Measurements from ENCODE around the gene FOXK1. TPM values are rescaled to one million over a fixed set of nuclear protein-coding genes. Genes with fewer than 3 reads are reported as not detected.
"Not testable (repeated sequence)": the region's sequence is repeated elsewhere in the genome, so short reads cannot be mapped to it uniquely, and the experiment has no call there.

Gene FOXK1
- total RNA-seq, 1 experiment from 2014 or later: 17.4 TPM

DNA sequence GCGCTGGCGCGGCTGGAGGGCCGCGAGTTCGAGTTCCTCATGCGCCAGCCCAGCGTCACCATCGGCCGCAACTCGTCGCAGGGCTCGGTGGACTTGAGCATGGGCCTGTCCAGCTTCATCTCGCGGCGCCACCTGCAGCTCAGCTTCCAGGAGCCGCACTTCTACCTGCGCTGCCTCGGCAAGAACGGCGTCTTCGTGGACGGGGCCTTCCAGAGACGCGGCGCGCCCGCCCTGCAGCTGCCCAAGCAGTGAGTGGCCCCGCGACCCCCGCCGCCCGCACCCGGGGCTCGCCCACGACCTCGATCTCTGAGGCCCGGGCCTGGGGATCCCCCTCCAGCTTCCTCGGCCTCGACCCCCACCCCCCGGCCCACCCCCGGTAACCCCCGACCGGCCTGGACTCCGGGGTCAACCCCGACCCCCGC is 537 bp downstream of the FOXK1 start:
- Histone ChIP-seq H3K27ac (peak overlapping the region; percentile 65), H3K4me1 (replicated peaks) (peaks cover 24% of the 10 kb centered on the region), H3K9me3 (replicated peaks) (0 out of 2 replicates have a peak, but pooled peaks cover 2% of the 10 kb centered on the region), H3K27me3 (replicated peaks) (no peaks in the 10 kb centered on the region), H3K4me3 (peak overlapping the region; percentile 97), H3K36me3 (peaks cover 16% of the 10 kb centered on the region)
- peak; percentile 35 to 63 for DNase-seq (ENCODE audit: low read depth in 1 of 2, low spot score in 2 of 2)

DNA sequence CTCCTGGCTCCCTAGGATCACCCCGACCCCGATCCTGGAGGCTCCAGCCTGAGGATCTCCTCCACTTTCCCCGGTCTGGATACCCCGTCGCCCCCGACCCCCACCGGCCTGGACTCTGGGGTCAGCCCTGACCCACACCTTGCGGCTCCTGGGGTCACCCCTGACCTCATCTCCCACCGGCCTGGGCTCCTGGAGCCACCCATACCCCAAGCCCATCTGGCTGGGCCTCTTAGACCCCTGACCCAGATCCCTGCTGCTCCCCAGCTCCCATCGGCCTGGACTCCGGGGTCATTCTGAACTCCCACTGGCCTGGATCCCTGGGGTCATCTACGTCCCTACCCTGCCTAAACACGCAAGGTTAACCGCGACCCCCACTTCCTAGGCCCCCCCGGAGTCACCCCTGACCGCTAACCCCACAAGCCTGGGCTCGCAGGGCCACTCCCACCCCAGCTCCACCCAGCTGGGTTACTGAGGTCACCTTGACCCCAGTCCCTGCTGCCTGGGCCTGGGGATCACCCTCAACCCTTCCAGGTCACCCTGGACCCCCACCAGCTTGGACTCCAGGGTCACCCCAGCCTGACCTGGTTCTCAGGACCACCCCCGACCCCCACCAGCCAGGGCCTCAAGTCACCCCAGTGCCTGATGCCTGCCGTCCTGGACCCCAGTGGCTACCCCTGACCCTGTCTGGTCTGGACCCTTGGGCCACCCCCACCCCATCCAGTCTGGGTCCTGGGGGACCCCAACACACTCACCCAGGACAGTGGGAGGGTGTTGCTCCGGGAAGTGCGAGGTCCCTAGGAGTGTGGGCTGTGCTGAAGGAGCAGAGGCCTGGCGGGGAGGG is 1.2 kb downstream of the FOXK1 start:
- 0 out of 2 replicates have a peak, but pooled peaks cover 2% of the 10 kb centered on the region for H3K9me3 ChIP-seq (replicated peaks)
- peak overlapping the region; percentile 65 for H3K27ac ChIP-seq
- H3K4me3 ChIP-seq: peak overlapping the region; percentile 97
- no peaks in the 10 kb centered on the region for H3K27me3 ChIP-seq (replicated peaks)
- no peak for DNase-seq (ENCODE audit: low read depth in 1 of 2, low spot score in 2 of 2)
- peaks cover 24% of the 10 kb centered on the region for H3K4me1 ChIP-seq (replicated peaks)
- H3K36me3 ChIP-seq: peaks cover 16% of the 10 kb centered on the region

DNA sequence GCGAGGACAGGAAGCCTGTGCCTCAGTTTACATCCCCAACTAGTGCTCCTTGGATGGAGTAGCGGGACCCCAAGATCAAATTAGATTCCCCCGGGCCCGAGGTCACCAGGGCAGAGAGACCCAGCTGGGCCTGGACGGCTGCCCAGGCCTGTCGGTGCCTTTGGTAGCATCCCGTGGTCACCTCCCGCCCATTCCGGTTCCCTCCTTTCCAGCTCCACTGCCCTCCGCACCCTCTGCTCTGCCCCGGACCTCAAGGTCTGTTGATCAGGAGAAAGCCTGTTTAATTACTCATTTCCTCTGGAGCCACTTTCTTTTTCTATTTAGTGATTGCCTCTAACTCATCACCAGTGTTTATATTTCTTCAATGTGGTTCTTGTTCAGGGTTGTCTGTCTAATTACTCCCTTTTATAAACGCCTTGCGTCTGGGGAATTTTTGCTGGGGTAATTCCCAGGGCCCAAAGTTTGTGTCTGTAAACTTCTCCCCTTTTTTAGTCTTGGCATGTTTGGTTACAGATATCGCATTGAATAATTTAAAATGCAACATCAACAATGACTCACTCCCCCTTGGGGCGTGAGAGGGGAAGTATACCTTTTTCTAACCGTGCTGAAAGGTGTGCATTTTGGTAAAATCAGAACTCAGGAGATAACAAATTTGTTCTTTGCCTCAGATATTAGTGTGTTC is 1.9 kb downstream of the FOXK1 start:
- Histone ChIP-seq H3K4me1 (replicated peaks) (peaks cover 24% of the 10 kb centered on the region), H3K4me3 (peak overlapping the region; percentile 97), H3K27me3 (replicated peaks) (no peaks in the 10 kb centered on the region), H3K27ac (peak overlapping the region; percentile 65), H3K9me3 (replicated peaks) (0 out of 2 replicates have a peak, but pooled peaks cover 2% of the 10 kb centered on the region), H3K36me3 (peaks cover 16% of the 10 kb centered on the region)
- DNase-seq (ENCODE audit: low read depth in 1 of 2, low spot score in 2 of 2): peak; percentile 86 to 87

DNA sequence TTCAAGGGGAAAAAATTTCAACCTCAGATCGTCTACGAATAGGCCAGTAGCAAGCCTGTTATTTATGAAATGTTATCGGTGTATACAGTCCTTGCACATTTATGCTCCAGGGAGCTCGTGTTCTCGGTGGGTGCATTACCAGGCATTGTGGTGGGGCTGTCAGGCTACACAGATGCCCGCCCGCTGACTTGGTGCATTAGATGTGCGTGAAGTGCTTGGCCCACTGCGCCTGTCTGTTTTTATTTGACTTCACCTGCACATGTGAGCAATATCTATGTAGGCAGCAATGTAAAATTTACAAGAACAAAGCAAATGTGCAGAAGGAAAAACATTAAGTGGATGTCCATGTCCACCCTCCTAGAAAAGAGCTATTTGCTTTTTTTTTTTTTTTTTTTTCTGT is 2.8 kb downstream of the FOXK1 start:
- peak overlapping the region; percentile 65; the same call in 1 of the 2 replicates for H3K27ac ChIP-seq
- DNase-seq (ENCODE audit: low read depth in 1 of 2, low spot score in 2 of 2): no peak
- H3K36me3 ChIP-seq: peaks cover 23% of the 10 kb centered on the region
- no peaks in the 10 kb centered on the region for H3K27me3 ChIP-seq (replicated peaks)
- H3K9me3 ChIP-seq (replicated peaks): 0 out of 2 replicates have a peak, but pooled peaks cover 2% of the 10 kb centered on the region
- peaks cover 24% of the 10 kb centered on the region for H3K4me1 ChIP-seq (replicated peaks)
- H3K4me3 ChIP-seq: no peak overlapping the region

DNA sequence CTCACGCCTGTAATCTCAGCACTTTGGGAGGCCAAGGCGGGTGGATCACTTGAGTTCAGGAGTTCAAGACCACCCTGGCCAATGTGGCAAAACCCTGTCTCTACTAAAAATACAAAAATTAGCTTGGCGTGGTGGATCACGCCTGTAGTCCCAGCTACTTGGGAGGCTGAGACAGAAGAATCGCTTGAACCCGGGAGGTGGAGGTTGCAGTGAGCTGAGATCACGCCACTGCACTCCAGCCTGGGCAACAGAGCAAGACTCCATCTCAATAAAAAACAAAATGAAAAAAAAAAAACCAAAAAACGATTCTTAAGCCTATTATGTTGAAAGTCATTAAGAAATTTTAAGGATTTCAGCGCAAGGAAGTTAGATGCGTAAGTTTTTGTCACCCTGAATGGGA is 3.6 kb downstream of the FOXK1 start:
- H3K36me3 ChIP-seq: peaks cover 23% of the 10 kb centered on the region
- not testable (repeated sequence) for H3K27me3 ChIP-seq (replicated peaks); H3K9me3 ChIP-seq (replicated peaks); DNase-seq (ENCODE audit: low read depth in 1 of 2, low spot score in 2 of 2); H3K4me3 ChIP-seq; H3K27ac ChIP-seq
- peaks cover 24% of the 10 kb centered on the region for H3K4me1 ChIP-seq (replicated peaks)

DNA sequence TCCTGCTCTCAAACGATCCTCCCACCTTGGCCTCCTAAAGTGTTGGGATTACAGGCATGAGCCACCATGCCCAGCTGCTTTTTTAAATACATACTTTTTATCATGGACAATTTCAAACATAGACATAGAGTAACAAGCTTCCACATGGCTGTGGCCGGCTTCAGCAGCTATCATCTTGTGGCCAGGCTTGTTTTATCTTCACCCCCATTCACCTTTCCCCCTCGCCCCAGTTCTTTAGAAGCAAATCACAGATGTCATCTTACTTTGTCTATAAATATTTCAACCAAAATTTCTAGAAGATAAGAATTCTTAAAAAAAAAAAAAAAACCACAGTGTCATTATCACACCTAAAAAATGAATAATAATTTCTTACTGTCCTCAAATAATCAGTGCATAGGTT is 5.9 kb downstream of the FOXK1 start:
- H3K9me3 ChIP-seq (replicated peaks): no peaks in the 10 kb centered on the region
- peaks cover 19% of the 10 kb centered on the region for H3K36me3 ChIP-seq
- H3K4me3 ChIP-seq: no peak overlapping the region
- peaks cover 16% of the 10 kb centered on the region for H3K4me1 ChIP-seq (replicated peaks)
- DNase-seq (ENCODE audit: low read depth in 1 of 2, low spot score in 2 of 2): no peak
- H3K27ac ChIP-seq: no peak overlapping the region
- no peaks in the 10 kb centered on the region for H3K27me3 ChIP-seq (replicated peaks)

DNA sequence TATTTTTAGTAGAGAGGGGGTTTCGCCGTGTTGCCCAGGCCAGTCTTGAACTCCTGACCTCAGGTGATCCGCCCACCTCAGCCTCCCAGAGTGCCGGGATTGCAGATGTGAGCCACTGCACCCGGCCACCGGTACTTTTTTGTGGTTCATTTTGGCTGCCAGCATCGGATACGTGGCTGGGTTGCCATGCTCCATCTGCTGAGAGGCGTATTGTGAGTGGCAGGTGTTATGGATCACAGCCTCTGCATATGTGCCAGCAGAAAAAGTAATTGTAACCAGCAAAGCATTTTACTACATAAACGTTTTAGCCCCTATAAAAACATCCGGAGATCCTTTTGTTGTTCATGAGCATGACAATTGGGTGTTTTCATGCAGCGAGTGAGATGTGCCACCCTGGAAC is 7.1 kb downstream of the FOXK1 start:
- Histone ChIP-seq H3K27me3 (replicated peaks) (no peaks in the 10 kb centered on the region), H3K27ac (no peak overlapping the region), H3K9me3 (replicated peaks) (no peaks in the 10 kb centered on the region), H3K4me3 (no peak overlapping the region), H3K4me1 (replicated peaks) (peaks cover 4% of the 10 kb centered on the region), H3K36me3 (peaks cover 12% of the 10 kb centered on the region; the same call in 1 of the 2 replicates)
- DNase-seq (ENCODE audit: low read depth in 1 of 2, low spot score in 2 of 2): no peak

DNA sequence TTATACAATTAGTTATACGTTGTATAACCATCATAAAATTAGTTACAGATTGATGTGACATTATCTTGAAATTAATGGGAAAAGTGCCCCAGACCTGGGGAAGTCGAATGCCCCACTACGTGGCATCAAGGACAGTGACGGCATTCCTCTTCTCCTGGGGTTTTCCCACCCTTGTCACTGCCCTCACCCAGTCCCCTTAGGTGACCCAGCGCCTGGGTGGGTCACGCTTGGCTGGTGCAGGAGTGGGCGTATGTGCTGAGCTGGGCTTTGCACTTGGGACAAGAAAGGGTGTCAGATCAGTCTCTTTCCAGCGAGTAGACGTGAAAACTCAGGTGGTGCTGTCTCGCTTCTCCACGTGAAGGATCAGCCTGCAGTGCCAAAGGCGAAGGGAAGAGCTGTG is 7.6 kb downstream of the FOXK1 start:
- Histone ChIP-seq H3K36me3 (peaks cover 9% of the 10 kb centered on the region; the same call in 1 of the 2 replicates), H3K4me3 (no peak overlapping the region), H3K9me3 (replicated peaks) (no peaks in the 10 kb centered on the region), H3K4me1 (replicated peaks) (peaks cover 4% of the 10 kb centered on the region), H3K27me3 (replicated peaks) (no peaks in the 10 kb centered on the region), H3K27ac (no peak overlapping the region)
- no peak for DNase-seq (ENCODE audit: low read depth in 1 of 2, low spot score in 2 of 2)

DNA sequence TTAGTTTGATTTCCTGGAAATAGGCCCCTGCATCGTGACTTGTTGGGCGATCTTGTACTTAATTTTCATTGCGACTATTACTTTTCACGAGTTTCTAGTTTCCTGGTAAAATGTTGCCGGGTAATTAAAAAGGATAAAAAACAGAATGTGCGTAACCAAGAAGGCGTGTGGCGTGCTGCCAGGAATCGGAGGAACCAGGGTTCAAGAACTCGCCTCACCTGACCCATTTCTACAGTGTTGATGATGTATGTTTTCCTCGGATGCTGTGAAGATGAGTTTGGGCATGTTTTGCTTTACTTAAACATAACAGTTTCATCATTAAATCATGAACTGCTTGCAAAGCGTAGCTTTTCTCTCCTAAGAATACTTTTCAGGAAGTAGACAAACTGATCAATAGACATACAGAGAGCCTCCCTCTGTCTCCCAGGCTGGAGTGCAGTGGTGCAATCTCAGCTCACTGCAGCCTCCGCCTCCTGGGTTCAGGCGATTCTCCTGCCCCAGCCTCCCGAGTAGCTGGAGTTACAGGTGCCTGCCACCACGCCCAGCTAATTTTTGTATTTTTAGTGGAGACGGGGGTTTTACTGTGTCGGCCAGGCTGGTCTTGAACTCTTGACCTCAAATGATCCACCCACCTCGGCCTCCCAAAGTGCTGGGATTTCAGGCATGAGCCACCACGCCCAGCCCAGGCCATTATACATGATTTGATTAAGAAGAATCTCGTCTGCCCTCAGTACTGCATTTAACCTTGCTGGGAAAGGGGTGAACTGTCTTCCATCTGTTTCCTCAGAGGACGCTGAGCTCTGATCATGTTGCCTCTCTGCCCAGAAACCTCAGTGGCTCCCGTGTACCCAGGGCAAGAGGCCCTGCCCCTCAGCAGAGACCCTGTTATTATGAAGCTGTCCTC is 9.1 kb downstream of the FOXK1 start:
- Histone ChIP-seq H3K4me1 (replicated peaks) (peaks cover 13% of the 10 kb centered on the region), H3K9me3 (replicated peaks) (no peaks in the 10 kb centered on the region), H3K27ac (no peak overlapping the region), H3K36me3 (peaks cover 7% of the 10 kb centered on the region; the same call in 1 of the 2 replicates), H3K27me3 (replicated peaks) (no peaks in the 10 kb centered on the region), H3K4me3 (no peak overlapping the region)
- no peak for DNase-seq (ENCODE audit: low read depth in 1 of 2, low spot score in 2 of 2)

DNA sequence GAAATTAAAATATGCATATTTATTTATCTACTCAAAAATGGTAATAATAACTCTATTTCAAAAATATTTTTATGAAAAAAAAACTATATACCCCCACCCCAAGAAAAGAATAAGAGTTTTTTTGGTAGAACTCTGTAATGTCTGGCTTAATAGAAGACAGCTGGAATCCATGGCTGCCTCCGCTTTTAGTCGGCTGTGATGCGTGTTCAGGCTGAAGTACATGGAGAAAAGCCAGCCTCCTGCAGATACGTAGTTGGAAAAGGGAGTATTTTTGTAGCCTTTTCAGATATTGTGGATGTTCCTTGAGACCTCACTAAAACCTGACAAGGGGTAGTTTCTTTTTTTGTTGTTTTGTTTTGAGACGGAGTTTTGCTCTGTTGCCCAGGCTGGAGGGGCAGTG is 10.0 kb downstream of the FOXK1 start:
- Histone ChIP-seq H3K9me3 (replicated peaks) (no peaks in the 10 kb centered on the region), H3K27ac (no peak overlapping the region), H3K4me1 (replicated peaks) (peaks cover 13% of the 10 kb centered on the region), H3K27me3 (replicated peaks) (no peaks in the 10 kb centered on the region), H3K4me3 (no peak overlapping the region), H3K36me3 (peaks cover 7% of the 10 kb centered on the region; the same call in 1 of the 2 replicates)
- no peak for DNase-seq (ENCODE audit: low read depth in 1 of 2, low spot score in 2 of 2)

DNA sequence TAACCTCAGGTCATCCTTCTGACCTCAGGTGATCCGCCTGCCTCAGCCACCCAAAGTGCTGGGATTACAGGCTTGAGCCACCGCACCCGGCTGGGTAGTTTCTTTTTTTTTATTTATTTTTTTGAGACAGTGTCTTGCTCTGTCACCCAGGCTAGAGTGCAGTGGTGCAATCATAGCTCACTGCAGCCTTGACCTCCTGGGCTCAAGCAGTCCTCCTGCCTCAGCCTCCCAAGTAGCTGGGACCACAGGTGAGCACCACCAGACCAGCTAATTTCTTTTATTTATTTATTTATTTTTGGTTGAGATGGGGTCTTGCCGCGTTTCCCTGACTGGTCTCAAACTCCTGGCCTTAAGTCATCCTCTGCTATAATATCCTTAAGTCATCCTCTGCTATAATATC is 10.5 kb downstream of the FOXK1 start:
- not testable (repeated sequence) for H3K9me3 ChIP-seq (replicated peaks); H3K36me3 ChIP-seq; H3K27me3 ChIP-seq (replicated peaks); H3K4me3 ChIP-seq; H3K27ac ChIP-seq; DNase-seq (ENCODE audit: low read depth in 1 of 2, low spot score in 2 of 2)
- H3K4me1 ChIP-seq (replicated peaks): peaks cover 13% of the 10 kb centered on the region

DNA sequence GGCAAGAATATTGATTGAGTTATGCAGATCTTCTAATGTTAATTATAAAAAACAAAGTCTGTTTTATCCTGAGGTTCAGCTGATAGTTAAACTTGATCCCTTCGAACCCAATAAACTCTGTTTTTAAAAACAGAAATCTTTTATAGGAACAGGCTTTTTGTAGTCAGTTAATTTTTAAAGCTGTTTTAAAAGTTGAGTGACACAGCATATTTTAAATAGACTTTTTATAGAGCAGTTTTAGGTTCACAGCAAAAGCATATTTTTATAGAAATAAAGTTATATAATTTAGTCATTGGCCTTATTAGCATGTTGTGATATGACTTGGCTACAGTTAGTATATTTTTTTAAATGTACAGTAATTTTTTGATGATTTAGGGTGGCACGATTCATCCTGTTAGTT is 11.1 kb downstream of the FOXK1 start:
- Histone ChIP-seq H3K27me3 (replicated peaks) (no peaks in the 10 kb centered on the region), H3K4me1 (replicated peaks) (peaks cover 13% of the 10 kb centered on the region), H3K36me3 (peaks cover 7% of the 10 kb centered on the region; the same call in 1 of the 2 replicates), H3K27ac (no peak overlapping the region), H3K4me3 (no peak overlapping the region), H3K9me3 (replicated peaks) (no peaks in the 10 kb centered on the region)
- DNase-seq (ENCODE audit: low read depth in 1 of 2, low spot score in 2 of 2): no peak

DNA sequence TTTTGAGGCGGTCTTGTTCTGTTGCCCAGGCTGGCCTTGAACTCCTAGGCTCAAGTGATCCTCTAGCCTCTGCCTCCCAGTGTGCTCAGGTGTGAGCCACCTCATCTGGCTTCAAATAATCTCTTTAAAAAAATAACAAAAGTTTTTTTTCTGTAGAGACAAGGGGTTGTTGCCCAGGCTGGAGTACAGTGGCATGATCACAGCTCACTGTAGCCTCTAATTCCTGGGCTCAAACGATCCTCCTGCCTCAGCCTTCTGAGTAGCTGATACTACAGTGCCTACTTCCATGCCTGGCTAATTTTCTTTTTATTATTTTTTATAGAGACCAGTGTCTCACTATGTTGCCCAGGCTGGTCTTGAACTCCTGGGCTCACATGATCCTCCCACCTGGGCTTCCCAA is 11.7 kb downstream of the FOXK1 start:
- Histone ChIP-seq H3K36me3 (peaks cover 7% of the 10 kb centered on the region; the same call in 1 of the 2 replicates), H3K4me1 (replicated peaks) (peaks cover 13% of the 10 kb centered on the region), H3K9me3 (replicated peaks) (no peaks in the 10 kb centered on the region), H3K27ac (0 out of 2 replicates have a peak overlapping the region, but pooled peaks have one; percentile 3), H3K4me3 (no peak overlapping the region), H3K27me3 (replicated peaks) (no peaks in the 10 kb centered on the region)
- no peak for DNase-seq (ENCODE audit: low read depth in 1 of 2, low spot score in 2 of 2)

All from SJSA1 (cell line).